ENCODE data around the gene CRACDL.

Gene CRACDL

DNA sequence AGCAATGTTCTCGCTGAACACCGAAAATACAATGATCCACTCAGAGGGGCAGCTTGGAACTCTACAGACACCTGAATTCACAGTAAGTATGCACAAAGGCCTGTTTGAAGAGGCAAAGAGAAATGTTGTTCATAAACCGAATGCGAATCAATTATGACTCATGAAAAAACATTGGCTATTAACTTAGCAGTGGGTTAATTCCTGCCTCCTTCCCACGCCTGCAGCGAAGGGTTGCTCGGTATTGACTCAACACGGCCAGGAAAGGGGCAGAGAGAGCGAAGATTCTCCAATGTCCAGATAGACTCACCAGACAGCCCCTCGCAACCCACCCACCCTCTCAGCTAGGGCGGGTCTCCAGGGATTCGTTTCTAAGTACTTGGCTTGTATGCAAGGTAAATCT lies 9.4 kb downstream of the CRACDL start:
- Histone ChIP-seq H3K4me1 (ENCODE audit: control insufficient read depth, insufficient read depth, low read length) (no peaks in the 10 kb centered on the region), H3K4me3 (ENCODE audit: insufficient read depth, low read depth, low read length) (no peak overlapping the region), H3K27me3 (ENCODE audit: control insufficient read depth, insufficient read depth, low read length, poor library complexity, severe bottlenecking) (no peaks in the 10 kb centered on the region), H3K9me3 (ENCODE audit: control insufficient read depth, low read length) (no peaks in the 10 kb centered on the region), H3K36me3 (ENCODE audit: control insufficient read depth, insufficient read depth, low read length) (no peaks in the 10 kb centered on the region), H3K27ac (ENCODE audit: insufficient read depth, low read depth, low read length, poor library complexity, severe bottlenecking) (no peak overlapping the region)
- 88 to 91% methylated on average over 11 to 12 of the region's 12 CpGs for WGBS, 2 experiments

DNA sequence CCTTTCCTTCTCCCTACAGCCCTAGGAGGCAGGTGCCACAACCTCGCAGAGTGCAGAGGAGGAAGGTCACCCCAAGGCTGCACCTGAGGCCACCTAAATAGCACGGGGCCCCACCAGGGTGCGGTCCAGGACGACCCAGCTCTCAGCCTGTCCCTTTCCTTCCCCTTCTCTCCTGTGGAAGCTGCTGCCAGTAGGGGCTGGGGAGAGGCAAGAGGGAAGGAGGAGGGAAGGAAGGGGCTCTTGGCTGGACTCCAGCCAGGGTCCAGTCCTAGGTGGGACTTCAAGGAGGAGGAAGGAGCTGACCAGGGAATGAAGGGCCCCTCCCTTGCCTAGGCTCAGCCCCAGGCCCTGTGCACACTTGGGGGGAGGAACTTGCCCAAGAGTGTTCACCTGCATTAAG lies 11.1 kb downstream of the CRACDL start:
- WGBS, 2 experiments: 64 to 68% methylated on average over 4 of the region's 4 CpGs
- Histone ChIP-seq H3K27me3 (ENCODE audit: control insufficient read depth, insufficient read depth, low read length, poor library complexity, severe bottlenecking) (no peaks in the 10 kb centered on the region), H3K36me3 (ENCODE audit: control insufficient read depth, insufficient read depth, low read length) (no peaks in the 10 kb centered on the region), H3K4me1 (ENCODE audit: control insufficient read depth, insufficient read depth, low read length) (no peaks in the 10 kb centered on the region), H3K27ac (ENCODE audit: insufficient read depth, low read depth, low read length, poor library complexity, severe bottlenecking) (no peak overlapping the region), H3K9me3 (ENCODE audit: control insufficient read depth, low read length) (no peaks in the 10 kb centered on the region), H3K4me3 (ENCODE audit: insufficient read depth, low read depth, low read length) (no peak overlapping the region)

DNA sequence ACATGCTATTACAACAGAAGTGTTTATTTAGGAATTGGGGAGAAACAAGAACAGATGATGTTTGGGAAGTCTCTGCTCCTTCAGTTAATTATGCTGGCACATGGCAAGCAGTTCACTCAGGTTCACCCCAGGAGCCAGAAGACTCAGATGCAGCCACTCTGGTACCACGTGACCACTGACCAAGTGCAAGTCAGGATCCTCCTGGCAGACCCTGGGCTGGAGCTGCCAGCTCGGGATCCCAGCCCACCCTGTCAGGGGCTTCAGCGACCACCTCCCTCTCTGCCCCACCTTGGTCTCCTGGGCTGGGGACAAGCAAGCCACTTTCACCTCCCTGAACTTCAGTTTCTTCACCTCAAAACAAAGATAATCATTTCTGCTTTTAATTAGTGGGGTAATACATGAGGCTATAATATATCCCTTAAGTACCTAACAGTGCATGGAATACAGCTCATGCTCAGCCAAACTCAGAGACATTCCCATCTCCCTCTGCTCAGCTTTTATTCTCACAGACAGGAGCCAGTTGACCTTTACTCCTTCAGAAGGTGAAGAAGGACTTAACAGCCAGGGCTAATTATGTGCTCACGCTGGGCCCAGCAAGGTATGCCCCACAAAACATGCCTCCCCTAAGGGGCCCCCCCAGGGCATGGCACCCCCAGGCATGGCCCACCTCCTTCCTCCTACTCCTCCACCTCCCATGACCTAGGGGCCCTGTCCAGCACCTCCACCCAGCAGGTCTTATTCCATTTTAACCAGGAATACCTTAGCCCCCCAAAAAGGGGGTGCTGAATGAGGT lies 11.8 kb downstream of the CRACDL start:
- Histone ChIP-seq H3K4me3 (ENCODE audit: insufficient read depth, low read depth, low read length) (no peak overlapping the region), H3K9me3 (ENCODE audit: control insufficient read depth, low read length) (no peaks in the 10 kb centered on the region), H3K27ac (ENCODE audit: insufficient read depth, low read depth, low read length, poor library complexity, severe bottlenecking) (no peak overlapping the region), H3K4me1 (ENCODE audit: control insufficient read depth, insufficient read depth, low read length) (no peaks in the 10 kb centered on the region), H3K27me3 (ENCODE audit: control insufficient read depth, insufficient read depth, low read length, poor library complexity, severe bottlenecking) (no peaks in the 10 kb centered on the region), H3K36me3 (ENCODE audit: control insufficient read depth, insufficient read depth, low read length) (no peaks in the 10 kb centered on the region)
- 89 to 90% methylated on average over 4 of the region's 4 CpGs for WGBS, 2 experiments

- Histone ChIP-seq H3K27me3 (ENCODE audit: control insufficient read depth, insufficient read depth, low read length, poor library complexity, severe bottlenecking) (no peaks in the 10 kb centered on the region), H3K9me3 (ENCODE audit: control insufficient read depth, low read length) (no peaks in the 10 kb centered on the region), H3K27ac (ENCODE audit: insufficient read depth, low read depth, low read length, poor library complexity, severe bottlenecking) (no peak overlapping the region), H3K4me3 (ENCODE audit: insufficient read depth, low read depth, low read length) (no peak overlapping the region), H3K36me3 (ENCODE audit: control insufficient read depth, insufficient read depth, low read length) (no peaks in the 10 kb centered on the region), H3K4me1 (ENCODE audit: control insufficient read depth, insufficient read depth, low read length) (no peaks in the 10 kb centered on the region)
- WGBS, 2 experiments: 67 to 75% methylated on average over 1 of the region's 1 CpG
Measured at GRCh38 chr2:98923244-98923940, 12.6 kb downstream of the CRACDL start.

GRCh38 chr2:98921062-98921461 lies 15.0 kb downstream of the CRACDL start:
- H3K4me1 ChIP-seq (ENCODE audit: control insufficient read depth, insufficient read depth, low read length): no peaks in the 10 kb centered on the region
- H3K27me3 ChIP-seq (ENCODE audit: control insufficient read depth, insufficient read depth, low read length, poor library complexity, severe bottlenecking): no peaks in the 10 kb centered on the region
- no peaks in the 10 kb centered on the region for H3K36me3 ChIP-seq (ENCODE audit: control insufficient read depth, insufficient read depth, low read length)
- no peak overlapping the region for H3K4me3 ChIP-seq (ENCODE audit: insufficient read depth, low read depth, low read length)
- H3K9me3 ChIP-seq (ENCODE audit: control insufficient read depth, low read length): no peaks in the 10 kb centered on the region
- no peak overlapping the region for H3K27ac ChIP-seq (ENCODE audit: insufficient read depth, low read depth, low read length, poor library complexity, severe bottlenecking)
- WGBS, 2 experiments: 84 to 88% methylated on average over 9 of the region's 9 CpGs

DNA sequence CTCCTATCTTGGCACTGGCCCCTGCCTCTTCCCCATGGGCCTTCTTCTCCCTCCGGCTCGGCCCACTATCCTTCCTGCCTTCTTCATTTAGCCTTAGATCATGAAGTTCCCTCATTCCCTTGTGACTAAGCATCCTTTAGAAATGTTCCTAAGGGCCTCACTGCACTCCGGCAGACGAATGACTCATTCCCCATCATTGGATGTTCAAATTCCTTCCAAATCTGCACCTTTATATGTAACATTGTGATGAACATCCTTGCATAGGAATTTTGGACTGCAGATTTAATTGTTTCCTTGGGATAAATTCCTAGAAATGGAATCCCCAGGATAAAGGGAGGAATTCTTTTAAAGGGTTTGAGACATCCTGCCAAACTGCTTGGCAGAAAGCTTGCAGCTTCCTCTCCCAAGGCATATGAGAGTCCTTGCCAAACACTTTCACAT lies 19.0 kb downstream of the CRACDL start:
- Histone ChIP-seq H3K27ac (ENCODE audit: insufficient read depth, low read depth, low read length, poor library complexity, severe bottlenecking) (no peak overlapping the region), H3K36me3 (ENCODE audit: control insufficient read depth, insufficient read depth, low read length) (no peaks in the 10 kb centered on the region), H3K4me3 (ENCODE audit: insufficient read depth, low read depth, low read length) (no peak overlapping the region), H3K4me1 (ENCODE audit: control insufficient read depth, insufficient read depth, low read length) (no peaks in the 10 kb centered on the region), H3K9me3 (ENCODE audit: control insufficient read depth, low read length) (no peaks in the 10 kb centered on the region), H3K27me3 (ENCODE audit: control insufficient read depth, insufficient read depth, low read length, poor library complexity, severe bottlenecking) (no peaks in the 10 kb centered on the region)
- WGBS, 2 experiments: 80 to 88% methylated on average over 4 of the region's 4 CpGs

DNA sequence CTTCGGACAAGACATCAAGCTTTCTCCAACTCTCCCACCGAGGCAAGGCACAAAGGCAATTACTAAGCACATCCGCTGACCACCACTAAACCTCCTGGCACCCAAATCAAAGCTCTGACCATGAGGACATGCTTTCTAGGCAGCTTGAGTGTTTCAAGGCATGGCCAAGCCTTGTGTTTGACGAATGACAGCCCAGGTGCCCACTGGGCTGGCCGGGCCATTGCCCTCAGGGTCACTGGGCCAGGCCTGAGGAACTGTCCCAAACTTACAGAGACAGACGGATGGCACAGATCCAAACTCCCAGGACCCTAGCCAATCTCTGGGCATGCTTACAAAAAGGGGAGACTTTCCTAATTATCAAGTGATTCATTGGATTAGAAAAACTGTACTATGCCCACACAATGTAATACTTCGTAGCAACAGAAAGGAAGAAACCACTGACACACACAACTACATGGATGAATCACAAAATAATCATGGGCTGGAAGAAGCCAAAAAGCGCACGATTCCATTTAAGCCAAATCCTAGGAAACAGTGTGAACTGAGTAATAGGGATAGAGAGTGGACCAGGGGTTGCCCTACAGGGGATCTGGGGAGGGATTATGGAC lies 20.2 kb downstream of the CRACDL start:
- H3K9me3 ChIP-seq (ENCODE audit: control insufficient read depth, low read length): no peaks in the 10 kb centered on the region
- 92 to 95% methylated on average over 9 of the region's 9 CpGs for WGBS, 2 experiments
- H3K36me3 ChIP-seq (ENCODE audit: control insufficient read depth, insufficient read depth, low read length): no peaks in the 10 kb centered on the region
- H3K4me1 ChIP-seq (ENCODE audit: control insufficient read depth, insufficient read depth, low read length): no peaks in the 10 kb centered on the region
- H3K27me3 ChIP-seq (ENCODE audit: control insufficient read depth, insufficient read depth, low read length, poor library complexity, severe bottlenecking): no peaks in the 10 kb centered on the region
- no peak overlapping the region for H3K27ac ChIP-seq (ENCODE audit: insufficient read depth, low read depth, low read length, poor library complexity, severe bottlenecking)
- no peak overlapping the region for H3K4me3 ChIP-seq (ENCODE audit: insufficient read depth, low read depth, low read length)

DNA sequence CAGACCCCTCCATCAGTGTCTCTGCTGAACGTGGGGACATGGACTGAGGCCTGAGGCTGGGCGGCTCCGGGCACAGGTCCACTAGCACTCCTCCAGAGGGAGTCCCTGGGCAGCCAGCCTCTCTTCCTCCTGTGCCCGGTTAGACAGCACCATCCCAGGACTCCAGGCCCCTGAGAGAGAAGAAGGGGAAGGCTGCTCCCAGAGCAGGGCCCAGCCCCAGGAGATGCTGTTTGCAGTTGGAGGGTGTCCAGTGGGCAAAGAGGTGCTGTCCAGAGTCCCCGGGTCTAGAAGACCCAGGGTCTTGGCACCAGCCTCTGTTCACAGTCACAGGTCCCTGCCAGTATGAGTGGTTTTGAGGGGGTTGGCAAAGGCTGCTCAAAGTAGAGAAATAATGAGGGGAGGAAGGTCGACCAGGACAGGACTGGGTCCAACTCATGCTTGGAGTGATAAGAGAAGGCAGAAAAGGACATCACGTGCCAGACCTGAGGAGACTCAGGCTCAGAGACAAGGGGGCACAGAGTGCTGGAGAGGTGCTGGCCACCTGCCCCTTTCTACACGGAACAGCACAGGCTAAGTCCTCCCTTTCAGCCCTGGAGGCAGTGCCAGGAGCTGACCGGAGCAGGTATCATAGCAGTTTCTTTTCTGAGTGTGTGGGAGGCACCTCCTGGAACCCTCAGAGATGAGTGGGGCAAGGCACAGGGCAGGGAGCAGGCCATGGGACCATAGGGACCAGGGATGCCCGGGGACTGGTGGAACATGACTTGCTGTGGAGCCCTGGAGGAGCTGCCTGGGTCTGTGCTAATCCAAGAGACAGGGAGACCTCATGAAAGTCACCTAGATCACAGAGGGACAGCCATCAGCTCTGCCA lies 21.1 kb downstream of the CRACDL start:
- Histone ChIP-seq H3K27me3 (ENCODE audit: control insufficient read depth, insufficient read depth, low read length, poor library complexity, severe bottlenecking) (no peaks in the 10 kb centered on the region), H3K4me1 (ENCODE audit: control insufficient read depth, insufficient read depth, low read length) (no peaks in the 10 kb centered on the region), H3K36me3 (ENCODE audit: control insufficient read depth, insufficient read depth, low read length) (no peaks in the 10 kb centered on the region), H3K4me3 (ENCODE audit: insufficient read depth, low read depth, low read length) (no peak overlapping the region), H3K9me3 (ENCODE audit: control insufficient read depth, low read length) (no peaks in the 10 kb centered on the region), H3K27ac (ENCODE audit: insufficient read depth, low read depth, low read length, poor library complexity, severe bottlenecking) (no peak overlapping the region)
- 91 to 92% methylated on average over 10 of the region's 10 CpGs for WGBS, 2 experiments

- Histone ChIP-seq H3K4me3 (ENCODE audit: insufficient read depth, low read depth, low read length) (no peak overlapping the region), H3K4me1 (ENCODE audit: control insufficient read depth, insufficient read depth, low read length) (peaks cover 4% of the 10 kb centered on the region), H3K36me3 (ENCODE audit: control insufficient read depth, insufficient read depth, low read length) (no peaks in the 10 kb centered on the region), H3K27ac (ENCODE audit: insufficient read depth, low read depth, low read length, poor library complexity, severe bottlenecking) (no peak overlapping the region), H3K9me3 (ENCODE audit: control insufficient read depth, low read length) (no peaks in the 10 kb centered on the region), H3K27me3 (ENCODE audit: control insufficient read depth, insufficient read depth, low read length, poor library complexity, severe bottlenecking) (no peaks in the 10 kb centered on the region)
- WGBS, 2 experiments: 88 to 91% methylated on average over 12 of the region's 12 CpGs
Measured at GRCh38 chr2:98913916-98914712, 21.9 kb downstream of the CRACDL start.
